Uterus (tissue), 2 donors: ENCODE results near the gene LPCAT3.

ENCODE experiments used
- POLR2A ChIP-seq, 2 donors: fragments of 450-650 bp; IDR thresholded peaks; one replicate each; pipeline ENCODE4 v1.6.1; 2016; ENCODE audit warnings: antibody characterized with exemption in 2 of 2, mild to moderate bottlenecking in 1 of 2, moderate library complexity in 1 of 2
- TF ChIP-seq, protein P1 (sequence below), 4 experiments: fragments of 200-600 bp in 2 of 4; fragments of 450-650 bp in 2 of 4; sonication (generic) in 2 of 4; IDR thresholded peaks; one replicate each; pipeline ENCODE4 v1.5.1; 2016 to 2019; ENCODE audit warnings: antibody characterized with exemption in 4 of 4, mild to moderate bottlenecking in 2 of 4, moderate library complexity in 1 of 4

DNA sequence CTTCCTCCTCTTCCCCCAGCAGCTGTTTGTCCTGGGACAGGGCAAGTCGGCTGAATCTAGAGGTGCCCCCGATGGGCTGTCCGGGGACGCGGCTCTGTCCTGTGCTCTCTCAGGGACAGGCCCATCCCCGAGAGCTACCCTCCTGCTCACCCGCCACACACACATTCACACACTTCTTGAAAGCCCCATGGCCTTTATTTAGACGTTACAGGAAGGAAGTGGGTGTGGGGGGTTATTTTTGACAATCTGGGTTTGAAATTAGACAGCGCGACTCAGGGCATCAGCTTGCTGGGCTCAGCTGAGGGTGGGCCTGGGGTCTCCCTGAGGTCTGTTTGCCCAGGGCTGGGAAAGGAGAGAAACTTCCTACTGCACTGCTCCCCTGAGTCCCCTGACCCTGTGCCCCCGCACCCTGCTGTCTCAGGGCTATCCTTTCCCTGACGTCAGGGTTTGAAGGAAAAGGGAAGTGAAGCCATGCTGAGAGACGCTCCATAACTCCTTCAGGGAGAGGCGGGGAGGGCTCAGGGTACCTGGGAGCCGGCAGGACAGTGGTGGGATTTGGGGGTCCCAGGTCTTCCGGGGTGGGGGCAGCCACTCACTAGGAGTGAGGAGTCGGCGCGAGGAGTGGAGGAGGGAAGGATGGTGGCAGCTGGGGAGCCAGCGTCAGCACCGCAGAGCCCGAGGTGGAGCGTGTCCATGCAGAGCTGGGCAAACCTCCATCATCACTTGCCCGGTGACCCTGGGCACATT lies 59.0 kb downstream of the LPCAT3 start:
- TF ChIP-seq, protein P1, sequence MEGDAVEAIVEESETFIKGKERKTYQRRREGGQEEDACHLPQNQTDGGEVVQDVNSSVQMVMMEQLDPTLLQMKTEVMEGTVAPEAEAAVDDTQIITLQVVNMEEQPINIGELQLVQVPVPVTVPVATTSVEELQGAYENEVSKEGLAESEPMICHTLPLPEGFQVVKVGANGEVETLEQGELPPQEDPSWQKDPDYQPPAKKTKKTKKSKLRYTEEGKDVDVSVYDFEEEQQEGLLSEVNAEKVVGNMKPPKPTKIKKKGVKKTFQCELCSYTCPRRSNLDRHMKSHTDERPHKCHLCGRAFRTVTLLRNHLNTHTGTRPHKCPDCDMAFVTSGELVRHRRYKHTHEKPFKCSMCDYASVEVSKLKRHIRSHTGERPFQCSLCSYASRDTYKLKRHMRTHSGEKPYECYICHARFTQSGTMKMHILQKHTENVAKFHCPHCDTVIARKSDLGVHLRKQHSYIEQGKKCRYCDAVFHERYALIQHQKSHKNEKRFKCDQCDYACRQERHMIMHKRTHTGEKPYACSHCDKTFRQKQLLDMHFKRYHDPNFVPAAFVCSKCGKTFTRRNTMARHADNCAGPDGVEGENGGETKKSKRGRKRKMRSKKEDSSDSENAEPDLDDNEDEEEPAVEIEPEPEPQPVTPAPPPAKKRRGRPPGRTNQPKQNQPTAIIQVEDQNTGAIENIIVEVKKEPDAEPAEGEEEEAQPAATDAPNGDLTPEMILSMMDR (IDR thresholded peaks at IDR 0.05): no peak
- TF ChIP-seq POLR2A (IDR thresholded peaks at IDR 0.05): no peak
